Measurements from ENCODE around the gene KPNA4. TPM values are rescaled to one million over a fixed set of nuclear protein-coding genes. Genes with fewer than 3 reads are reported as not detected.

The KPNA4 gene
- total and polyA plus RNA-seq, 12 donors = 21.6 to 190 (median 134) TPM

GRCh38 chr3:160553827-160554226 is 11.5 kb downstream of the KPNA4 start:
- no peak overlapping the region for H3K27ac ChIP-seq
- TF ChIP-seq CTCF (IDR thresholded peaks at IDR 0.05) = no peak
- no peak overlapping the region for H3K4me3 ChIP-seq
- DNase-seq (no peak), ATAC-seq (no peak)
- WGBS, 2 donors = 52 to 53% methylated on average over 1 of the region's 1 CpG
- peaks cover 0 to 8% (median 0%) of the 10 kb centered on the region in 9 donors for H3K36me3 ChIP-seq
- no peaks in the 10 kb centered on the region for H3K27me3 ChIP-seq
- H3K4me1 ChIP-seq = peaks cover 3 to 56% (median 38%) of the 10 kb centered on the region in 9 donors
- intact Hi-C loops (cut with DNase I) = no loop called here
- H3K9me3 ChIP-seq = peaks cover 0 to 21% (median 0%) of the 10 kb centered on the region in 11 donors

GRCh38 chr3:160546727-160547126 is 18.6 kb downstream of the KPNA4 start:
- H3K4me3 ChIP-seq = no peak overlapping the region
- TF ChIP-seq CTCF (IDR thresholded peaks at IDR 0.05) = no peak

GRCh38 chr3:160545504-160545871 is 19.9 kb downstream of the KPNA4 start:
- Histone ChIP-seq H3K4me1 (peaks cover 0 to 68% (median 35%) of the 10 kb centered on the region in 9 donors), H3K4me3 (no peak overlapping the region), H3K9me3 (peaks cover 0 to 17% (median 0%) of the 10 kb centered on the region in 11 donors), H3K36me3 (peaks cover 0 to 5% (median 0%) of the 10 kb centered on the region in 9 donors), H3K27ac (no peak overlapping the region), H3K27me3 (no peaks in the 10 kb centered on the region)
- TF ChIP-seq CTCF (IDR thresholded peaks at IDR 0.05) = no peak
- intact Hi-C loops (cut with DNase I) = no loop called here
- no peak for ATAC-seq
- DNase-seq = no peak
- 66 to 76% methylated on average over 3 of the region's 3 CpGs for WGBS, 2 donors

More at GRCh38 chr3:160546727-160547126, 18.6 kb downstream of the KPNA4 start:
- Histone ChIP-seq H3K27me3 (no peaks in the 10 kb centered on the region), H3K4me1 (peaks cover 0 to 58% (median 33%) of the 10 kb centered on the region in 9 donors), H3K36me3 (peaks cover 0 to 8% (median 0%) of the 10 kb centered on the region in 9 donors), H3K27ac (no peak overlapping the region), H3K9me3 (peaks cover 0 to 22% (median 0%) of the 10 kb centered on the region in 11 donors)
- 93 to 96% methylated on average over 4 of the region's 4 CpGs for WGBS, 2 donors
- no peak for DNase-seq
- intact Hi-C loops (cut with DNase I) = no loop called here
- ATAC-seq = no peak

GRCh38 chr3:160544844-160545503 is 20.4 kb downstream of the KPNA4 start:
- ATAC-seq = no peak
- TF ChIP-seq CTCF (IDR thresholded peaks at IDR 0.05) = no peak
- intact Hi-C loops (cut with DNase I) = no loop called here
- peaks cover 0 to 70% (median 35%) of the 10 kb centered on the region in 9 donors for H3K4me1 ChIP-seq
- no peak overlapping the region for H3K4me3 ChIP-seq
- H3K27ac ChIP-seq = no peak overlapping the region
- H3K36me3 ChIP-seq = no peaks in the 10 kb centered on the region
- no peaks in the 10 kb centered on the region for H3K27me3 ChIP-seq
- H3K9me3 ChIP-seq = peaks cover 0 to 12% (median 0%) of the 10 kb centered on the region in 11 donors
- no peak for DNase-seq
- WGBS, 2 donors = 63 to 66% methylated on average over 2 of the region's 2 CpGs

Measured in heart right ventricle (tissue), 16 donors.